HUES48 (cell line): ENCODE results near the gene AHNAK.
"Not testable (repeated sequence)": the region's sequence is repeated elsewhere in the genome, so short reads cannot be mapped to it uniquely, and the experiment has no call there.

Experiments used
- H3K27ac ChIP-seq: one replicate; pipeline ENCODE4 v1.7.0; 2013; ENCODE audit warnings: low read depth, low read length, inconsistent platforms
- H3K27me3 ChIP-seq: 2 replicates; pipeline ENCODE4 v1.6.1; 2013; ENCODE audit warnings: mild to moderate bottlenecking, low read length; ENCODE audit not compliant: control insufficient read depth, insufficient read depth
- H3K36me3 ChIP-seq: 2 replicates; pipeline ENCODE4 v1.6.1; 2013; ENCODE audit warnings: low read length; ENCODE audit not compliant: control insufficient read depth, insufficient read depth
- H3K4me1 ChIP-seq: 2 replicates; pipeline ENCODE4 v1.6.1; 2013; ENCODE audit warnings: mild to moderate bottlenecking, low read length; ENCODE audit not compliant: control insufficient read depth, insufficient read depth
- H3K4me3 ChIP-seq: 2 replicates; pipeline ENCODE4 v1.5.1; 2013; ENCODE audit warnings: mild to moderate bottlenecking, low read depth, low read length
- H3K9ac ChIP-seq: 2 replicates; pipeline ENCODE4 v1.6.1; 2013; ENCODE audit warnings: mild to moderate bottlenecking, low read depth, low read length, moderate library complexity
- H3K9me3 ChIP-seq: 2 replicates; pipeline ENCODE4 v1.6.1; 2013; ENCODE audit warnings: low read length; ENCODE audit not compliant: control insufficient read depth, insufficient read depth

AHNAK gene

GRCh38 chr11:62387381-62387780, 159.2 kb downstream of the AHNAK start:
- H3K4me3 ChIP-seq: no peak overlapping the region
- H3K27me3 ChIP-seq: no peaks in the 10 kb centered on the region
- H3K27ac ChIP-seq: no peak overlapping the region
- H3K4me1 ChIP-seq: no peaks in the 10 kb centered on the region
- no peaks in the 10 kb centered on the region for H3K9me3 ChIP-seq
- H3K36me3 ChIP-seq: no peaks in the 10 kb centered on the region
- no peak overlapping the region for H3K9ac ChIP-seq

- not testable (repeated sequence) for H3K27me3 ChIP-seq, H3K27ac ChIP-seq, H3K4me1 ChIP-seq, H3K36me3 ChIP-seq, H3K4me3 ChIP-seq, H3K9me3 ChIP-seq, H3K9ac ChIP-seq
Observed at GRCh38 chr11:62386083-62386482, 160.5 kb downstream of the AHNAK start.

GRCh38 chr11:62383822-62384221, 162.8 kb downstream of the AHNAK start:
- no peaks in the 10 kb centered on the region for H3K4me1 ChIP-seq
- no peaks in the 10 kb centered on the region for H3K9me3 ChIP-seq
- H3K27me3 ChIP-seq: no peaks in the 10 kb centered on the region
- no peak overlapping the region for H3K9ac ChIP-seq
- H3K36me3 ChIP-seq: no peaks in the 10 kb centered on the region
- H3K27ac ChIP-seq: no peak overlapping the region
- no peak overlapping the region for H3K4me3 ChIP-seq
